Naive thymus-derived CD4-positive, alpha-beta T cell (primary cell): ENCODE measurements around the gene RING1. TPM values are rescaled to one million over a fixed set of nuclear protein-coding genes. Genes with fewer than 3 reads are reported as not detected.

ENCODE experiments used
- ATAC-seq: fragments of 150-1000 bp; cut with Tn5 transposase; 2 replicates; pipeline ENCODE4 v1.10.0; 2021; ENCODE audit warnings: mild to moderate bottlenecking, moderate library complexity
- CTCF ChIA-PET: fragments of 350-600 bp; sonication (Branson Sonifier 250); formaldehyde crosslinking; loops from one replicate; lab custom pipeline; 2021; ENCODE audit warnings: antibody characterized with exemption; lab: Charles Lee
- POLR2A ChIA-PET: fragments of 350-600 bp; sonication (Branson Sonifier 250); formaldehyde crosslinking; loops from one replicate; lab custom pipeline; 2021; ENCODE audit warnings: antibody characterized with exemption, inconsistent platforms; lab: Charles Lee
- DNase-seq, 9 donors: peaks; one replicate each; pipeline versions ENCODE4 v3.0.0 to v3.0.0-alpha.2; 2020 to 2022; ENCODE audit warnings: mixed read lengths in 1 of 9
- H3K27ac ChIP-seq: one replicate; pipeline ENCODE4 v1.7.0; 2013; ENCODE audit warnings: mild to moderate bottlenecking, low read depth, low read length, moderate library complexity
- H3K27me3 ChIP-seq, 2 donors: one replicate each; pipeline ENCODE4 v1.7.0; 2013; ENCODE audit warnings: low read length in 2 of 2, mild to moderate bottlenecking in 2 of 2, moderate library complexity in 2 of 2; ENCODE audit not compliant: control insufficient read depth in 2 of 2, insufficient read depth in 2 of 2
- H3K36me3 ChIP-seq, 3 experiments: 1 replicate in 2 of 3; 2 replicates in 1 of 3; pipeline ENCODE4 v1.7.0; 2013; ENCODE audit warnings: low read length in 3 of 3, mild to moderate bottlenecking in 3 of 3, moderate library complexity in 1 of 3; ENCODE audit not compliant: insufficient read depth in 3 of 3, control insufficient read depth in 2 of 3
- H3K4me1 ChIP-seq, 2 donors: one replicate each; pipeline ENCODE4 v1.7.0; 2013; ENCODE audit warnings: low read length in 2 of 2, mild to moderate bottlenecking in 2 of 2, moderate library complexity in 1 of 2; ENCODE audit not compliant: control insufficient read depth in 2 of 2, insufficient read depth in 2 of 2
- H3K4me3 ChIP-seq: 2 replicates; pipeline ENCODE4 v1.7.0; 2013; ENCODE audit warnings: mild to moderate bottlenecking, low read length
- H3K9me3 ChIP-seq, 3 experiments: 1 replicate in 2 of 3; 2 replicates in 1 of 3; pipeline ENCODE4 v1.7.0; 2013; ENCODE audit warnings: low read length in 3 of 3; ENCODE audit not compliant: control insufficient read depth in 2 of 3
- H3K27ac Mint-ChIP-seq, 9 donors: one replicate each; pipeline ENCODE4 v1.8.0; 2020 to 2022; ENCODE audit warnings: mixed read lengths in 9 of 9, mild to moderate bottlenecking in 8 of 9, moderate library complexity in 5 of 9, inconsistent platforms in 2 of 9
- H3K27me3 Mint-ChIP-seq, 5 donors: one replicate each; pipeline ENCODE4 v1.8.0; 2021 to 2022; ENCODE audit warnings: mixed read lengths in 5 of 5, mild to moderate bottlenecking in 1 of 5
- H3K36me3 Mint-ChIP-seq, 5 donors: one replicate each; pipeline ENCODE4 v1.8.0; 2020 to 2022; ENCODE audit warnings: mixed read lengths in 5 of 5, mild to moderate bottlenecking in 3 of 5, inconsistent platforms in 1 of 5
- H3K4me1 Mint-ChIP-seq, 7 donors: one replicate each; pipeline ENCODE4 v1.8.0; 2020 to 2022; ENCODE audit warnings: mixed read lengths in 7 of 7, mild to moderate bottlenecking in 3 of 7, inconsistent platforms in 1 of 7
- H3K4me3 Mint-ChIP-seq, 10 donors: one replicate each; pipeline ENCODE4 v1.8.0; 2020 to 2022; ENCODE audit warnings: mild to moderate bottlenecking in 10 of 10, mixed read lengths in 10 of 10, moderate library complexity in 6 of 10, inconsistent platforms in 2 of 10
- H3K9me3 Mint-ChIP-seq, 11 donors: one replicate each; pipeline ENCODE4 v1.8.0; 2020 to 2022; ENCODE audit warnings: mixed read lengths in 11 of 11, mild to moderate bottlenecking in 4 of 11, inconsistent platforms in 1 of 11, moderate library complexity in 1 of 11
- intact Hi-C, 2 donors: fragments of 100-400 bp; cut with micrococcal nuclease; formaldehyde crosslinking; loops; one replicate each; pipeline ENCODE4 v1.15.1; 2023
- polyA plus RNA-seq, 2 donors: library from polyadenylated mRNA; unstranded; fragments of 300-500 nt; fragmentation: Illumina TruSeq; gene quantifications; one replicate each; pipeline ENCODE4 v1.2.3, GENCODE V29; 2021
- total RNA-seq, 6 experiments: library from RNA in 5 of 6; stranded (reverse) in 5 of 6; gene quantifications; 1 replicate in 5 of 6; 2 replicates in 1 of 6; pipeline ENCODE4 v1.2.3 and lab custom pipeline; 2021 to 2026

RING1 gene
- total and polyA plus RNA-seq, 7 experiments from 2014 or later: 9.5 to 47.2 (median 41.3) TPM

DNA sequence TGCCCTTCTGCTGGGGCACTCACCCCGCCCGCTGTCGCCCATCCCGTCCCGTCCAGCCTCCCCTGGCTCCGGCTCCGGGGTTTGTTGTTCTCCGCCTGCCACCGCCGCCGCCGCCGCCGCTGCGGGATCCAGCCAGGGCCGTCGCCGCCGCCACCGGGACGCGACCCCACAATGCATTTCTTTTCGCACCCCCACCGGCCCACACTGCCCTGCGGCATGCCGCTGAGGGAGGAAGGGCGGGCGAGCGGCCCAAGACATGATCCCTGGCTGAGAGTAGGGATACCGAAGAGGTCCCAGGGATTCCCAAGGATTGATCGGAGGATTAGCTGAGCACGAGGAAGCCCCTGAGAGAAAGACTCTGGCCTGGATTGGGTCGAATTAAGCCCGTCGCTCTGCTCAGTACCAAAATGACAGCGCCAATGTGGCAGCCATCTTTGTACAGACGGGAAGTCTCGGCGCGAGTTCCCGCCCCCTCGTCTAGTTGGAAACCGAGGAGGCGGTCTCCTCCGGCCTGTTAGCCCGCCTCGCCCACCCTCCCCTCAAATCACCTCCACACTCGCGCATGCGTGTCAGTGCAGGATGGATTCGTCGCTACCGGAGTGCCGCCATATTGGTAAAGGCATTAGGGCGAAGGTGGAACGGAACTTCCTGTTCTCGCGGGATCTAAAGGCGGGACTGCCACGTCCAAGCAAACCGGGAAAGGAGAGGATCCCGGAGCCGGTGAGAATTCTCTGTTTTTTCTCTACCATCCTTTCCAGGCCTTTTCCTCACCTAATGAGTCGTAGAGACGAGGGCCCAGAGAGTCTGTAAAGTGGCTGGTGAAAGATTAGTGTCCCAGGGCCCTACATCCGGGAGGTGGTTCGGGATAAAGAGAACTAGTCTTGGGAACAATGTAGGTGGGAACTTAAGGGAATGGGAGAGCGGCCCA, 7.8 kb upstream of the RING1 start, which contains the start of the genes RXRB and SLC39A7:
Gene RXRB, minus strand, starts transcription at position 447 of the 928 bp plus-strand sequence. Its CDS starts 189 bp downstream, at position 258.
Gene SLC39A7, plus strand, starts transcription at position 649 of the 928 bp plus-strand sequence. CDS start 379 bp downstream, outside the sequence.
- CTCF ChIA-PET: interaction anchor here (0.6 to 4.6 kb wide), 2 partner anchors 39 to 48 kb away, joined by 3 to 31 read pairs; no protein-coding TSS in a partner anchor
- intact Hi-C loops: loop anchor here (1.0 to 10.0 kb wide), 25 partner anchors 8 to 1996 kb away; partner anchors contain the start of genes KIFC1 (in 2 of the 2), PFDN6 (in 2 of the 2), RING1 (in 2 of the 2) and VPS52 (in 2 of the 2)
- Histone ChIP-seq H3K4me1 (peaks cover 32 to 37% of the 10 kb centered on the region in 2 donors), H3K27me3 (no peaks in the 10 kb centered on the region), H3K4me3 (peak within 1 kb of the TSS; percentile 89), H3K27ac (peak within 1 kb of the TSS; percentile 96), H3K9me3 (no peaks in the 10 kb centered on the region), H3K36me3 (peaks cover 4 to 56% (median 15%) of the 10 kb centered on the region in 3 experiments)
- DNase-seq (peak; percentile 88 to 99 (median 97)), ATAC-seq (peak; percentile 85)
- peaks cover 62 to 84% (median 73%) of the 10 kb centered on the region in 7 donors for H3K4me1 Mint-ChIP-seq
- peak within 1 kb of the TSS; percentile 95 to 100 (median 99) for H3K4me3 Mint-ChIP-seq
- H3K27me3 Mint-ChIP-seq: no peaks in the 10 kb centered on the region
- H3K36me3 Mint-ChIP-seq: peaks cover 16 to 44% (median 19%) of the 10 kb centered on the region in 5 donors
- POLR2A ChIA-PET: interaction anchor here (0.9 to 2.2 kb wide), 5 partner anchors 8 to 50 kb away, joined by 3 to 13 read pairs (median 8); partner anchors contain the start of gene RING1
- H3K27ac Mint-ChIP-seq: peak within 1 kb of the TSS; percentile 97 to 99 (median 99)
- peaks cover 0 to under 1% (median 0%) of the 10 kb centered on the region in 11 donors for H3K9me3 Mint-ChIP-seq

DNA sequence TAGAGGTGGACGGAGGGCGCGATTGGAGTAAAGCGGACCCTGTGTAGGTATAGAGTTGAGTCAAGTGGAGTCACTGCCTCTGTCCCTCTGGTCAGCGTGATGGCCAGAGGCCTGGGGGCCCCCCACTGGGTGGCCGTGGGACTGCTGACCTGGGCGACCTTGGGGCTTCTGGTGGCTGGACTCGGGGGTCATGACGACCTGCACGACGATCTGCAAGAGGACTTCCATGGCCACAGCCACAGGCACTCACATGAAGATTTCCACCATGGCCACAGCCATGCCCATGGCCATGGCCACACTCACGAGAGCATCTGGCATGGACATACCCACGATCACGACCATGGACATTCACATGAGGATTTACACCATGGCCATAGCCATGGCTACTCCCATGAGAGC, 7.2 kb upstream of the RING1 start:
- Mint-ChIP-seq H3K4me3 (peak overlapping the region; percentile 95 to 100 (median 99)), H3K9me3 (no peaks in the 10 kb centered on the region), H3K36me3 (peaks cover 12 to 38% (median 13%) of the 10 kb centered on the region in 5 donors), H3K4me1 (peaks cover 65 to 84% (median 80%) of the 10 kb centered on the region in 7 donors), H3K27me3 (no peaks in the 10 kb centered on the region), H3K27ac (peak overlapping the region; percentile 97 to 99 (median 99))
- ATAC-seq (no peak), DNase-seq (no peak)
- Histone ChIP-seq H3K27me3 (no peaks in the 10 kb centered on the region), H3K4me3 (peak overlapping the region; percentile 89), H3K36me3 (peaks cover 0 to 50% (median 10%) of the 10 kb centered on the region in 3 experiments), H3K4me1 (peaks cover 34 to 38% of the 10 kb centered on the region in 2 donors), H3K27ac (peak overlapping the region; percentile 96), H3K9me3 (no peaks in the 10 kb centered on the region)
- POLR2A ChIA-PET: interaction anchor here (1.5 kb wide), 1 partner anchor 47 kb away, joined by 3 read pairs; no protein-coding TSS in a partner anchor
- intact Hi-C loops: loop anchor here (2.0 to 10.0 kb wide), 10 partner anchors 18 to 1996 kb away; partner anchors contain the start of genes C6orf47 (in 1 of the 2), CLIC1 (in 1 of the 2), CSNK2B (in 1 of the 2) and GPANK1 (in 1 of the 2)
- CTCF ChIA-PET: no interaction called here

- H3K4me1 Mint-ChIP-seq: peaks cover 62 to 86% (median 80%) of the 10 kb centered on the region in 7 donors
- no peaks in the 10 kb centered on the region for H3K9me3 Mint-ChIP-seq
- no peaks in the 10 kb centered on the region for H3K27me3 Mint-ChIP-seq
- peak overlapping the region in 7 of 9 donors; percentile 36 to 98 (median 83) for H3K27ac Mint-ChIP-seq
- peaks cover 7 to 33% (median 13%) of the 10 kb centered on the region in 5 donors for H3K36me3 Mint-ChIP-seq
- no peaks in the 10 kb centered on the region for H3K27me3 ChIP-seq
- ATAC-seq (no peak), DNase-seq (no peak)
- H3K4me1 ChIP-seq: peaks cover 34 to 38% of the 10 kb centered on the region in 2 donors
- no peaks in the 10 kb centered on the region for H3K9me3 ChIP-seq
- POLR2A ChIA-PET: interaction anchor here (1.5 kb wide), 1 partner anchor 46 kb away, joined by 3 read pairs; no protein-coding TSS in a partner anchor
- H3K4me3 Mint-ChIP-seq: peak overlapping the region; percentile 95 to 100 (median 99)
- H3K36me3 ChIP-seq: peaks cover 0 to 43% (median 10%) of the 10 kb centered on the region in 3 experiments
- no peak overlapping the region for H3K4me3 ChIP-seq
- peak overlapping the region; percentile 96 for H3K27ac ChIP-seq
- intact Hi-C loops: loop anchor here (2.0 to 10.0 kb wide), 10 partner anchors 19 to 1997 kb away; partner anchors contain the start of genes C6orf47 (in 1 of the 2), CLIC1 (in 1 of the 2), CSNK2B (in 1 of the 2) and GPANK1 (in 1 of the 2)
- CTCF ChIA-PET: no interaction called here
Measured at GRCh38 chr6:33201935-33202334, 6.4 kb upstream of the RING1 start.

GRCh38 chr6:33202799-33203198, 5.5 kb upstream of the RING1 start:
- Histone ChIP-seq H3K4me1 (peaks cover 38 to 40% of the 10 kb centered on the region in 2 donors), H3K9me3 (no peaks in the 10 kb centered on the region), H3K27ac (no peak overlapping the region), H3K36me3 (peaks cover 0 to 36% (median 10%) of the 10 kb centered on the region in 3 experiments), H3K4me3 (no peak overlapping the region), H3K27me3 (no peaks in the 10 kb centered on the region)
- ChIA-PET CTCF (no interaction called here), POLR2A (interaction anchor here (0.5 to 1.5 kb wide), 6 partner anchors 11 to 417 kb away, joined by 3 to 7 read pairs (median 4); partner anchors contain the start of gene VPS52)
- Mint-ChIP-seq H3K27ac (peak overlapping the region in 8 of 9 donors; percentile 40 to 98 (median 78)), H3K27me3 (no peaks in the 10 kb centered on the region), H3K4me1 (peaks cover 58 to 78% (median 73%) of the 10 kb centered on the region in 7 donors), H3K9me3 (no peaks in the 10 kb centered on the region), H3K4me3 (peak overlapping the region; percentile 77 to 100 (median 98)), H3K36me3 (peaks cover 7 to 26% (median 13%) of the 10 kb centered on the region in 5 donors)
- ATAC-seq: no peak
- no peak for DNase-seq
- intact Hi-C loops: loop anchor here (5.0 to 10.0 kb wide), 8 partner anchors 85 to 1998 kb away; partner anchors contain the start of genes C6orf47 (in 1 of the 2), CLIC1 (in 1 of the 2), CSNK2B (in 1 of the 2) and GPANK1 (in 1 of the 2)

DNA sequence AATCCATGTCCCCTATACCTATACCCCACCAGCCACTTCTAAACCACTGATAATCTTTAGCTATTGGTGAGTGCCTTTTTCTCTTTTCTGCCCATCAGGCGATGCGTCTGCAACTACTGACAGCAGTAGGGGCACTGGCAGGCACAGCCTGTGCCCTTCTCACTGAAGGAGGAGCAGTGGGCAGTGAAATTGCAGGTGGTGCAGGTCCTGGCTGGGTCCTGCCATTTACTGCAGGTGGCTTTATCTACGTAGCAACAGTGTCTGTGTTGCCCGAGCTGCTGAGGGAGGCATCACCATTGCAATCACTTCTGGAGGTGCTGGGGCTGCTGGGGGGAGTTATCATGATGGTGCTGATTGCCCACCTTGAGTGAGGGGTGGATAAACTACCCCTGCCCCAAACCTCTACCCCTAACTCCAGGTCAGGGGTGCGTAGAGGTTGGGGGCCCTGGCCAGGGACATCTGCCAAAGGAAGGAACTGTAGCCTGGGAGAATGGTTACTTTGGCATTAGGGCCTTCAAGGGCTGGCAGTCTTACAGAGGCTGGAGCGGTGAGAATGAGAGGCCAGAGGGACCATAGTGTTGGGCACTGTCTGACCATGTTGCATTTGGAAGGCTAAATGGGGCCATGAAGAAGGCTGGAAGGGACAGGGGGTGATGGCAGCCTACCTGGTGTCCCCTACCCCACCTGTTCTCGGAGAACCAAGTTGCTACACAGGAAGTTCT, 4.7 kb upstream of the RING1 start:
- ATAC-seq (no peak), DNase-seq (no peak)
- no peaks in the 10 kb centered on the region for H3K9me3 Mint-ChIP-seq
- H3K4me1 Mint-ChIP-seq: peaks cover 51 to 70% (median 66%) of the 10 kb centered on the region in 7 donors
- H3K27me3 Mint-ChIP-seq: no peaks in the 10 kb centered on the region
- Histone ChIP-seq H3K27ac (peak overlapping the region; percentile 89), H3K4me1 (peaks cover 34% of the 10 kb centered on the region in 2 donors), H3K27me3 (no peaks in the 10 kb centered on the region), H3K36me3 (peaks cover 0 to 36% (median 10%) of the 10 kb centered on the region in 3 experiments), H3K9me3 (no peaks in the 10 kb centered on the region), H3K4me3 (peak overlapping the region; percentile 89)
- peaks cover 7 to 26% (median 13%) of the 10 kb centered on the region in 5 donors for H3K36me3 Mint-ChIP-seq
- H3K27ac Mint-ChIP-seq: peak overlapping the region; percentile 68 to 97 (median 85)
- POLR2A ChIA-PET: interaction anchor here (0.7 to 1.4 kb wide), 3 partner anchors 45 to 326 kb away, joined by 4 to 7 read pairs (median 4); partner anchors contain the start of gene VPS52
- H3K4me3 Mint-ChIP-seq: peak overlapping the region; percentile 86 to 100 (median 98)
- intact Hi-C loops: loop anchor here (1.0 to 10.0 kb wide), 10 partner anchors 46 to 1999 kb away; partner anchors contain the start of genes C6orf47 (in 1 of the 2), CLIC1 (in 1 of the 2), CSNK2B (in 1 of the 2) and CUTA (in 1 of the 2)
- CTCF ChIA-PET: no interaction called here
